ENCODE data around the gene PLA2G5.
A peak's percentile ranks its signal among the peaks of the same experiment; 100 is the strongest.
"Not testable (repeated sequence)": the region's sequence is repeated elsewhere in the genome, so short reads cannot be mapped to it uniquely, and the experiment has no call there.

PLA2G5 gene

GRCh38 chr1:20109223-20109856 is 39.3 kb downstream of the PLA2G5 start:
- in situ Hi-C loops (cut with HindIII; ENCODE audit: low pct_ligation_motif_present, low pct_unique_long_range_greater_than_20kb, low sequenced_read_pairs), result no loop called here
- DNase-seq, result no peak

- no peak for DNase-seq
- in situ Hi-C loops (cut with HindIII; ENCODE audit: low pct_ligation_motif_present, low pct_unique_long_range_greater_than_20kb, low sequenced_read_pairs), result no loop called here
These were observed 40.7 kb downstream of the PLA2G5 start for GRCh38 chr1:20110679-20111078.

- no peak for DNase-seq
- in situ Hi-C loops (cut with HindIII; ENCODE audit: low pct_ligation_motif_present, low pct_unique_long_range_greater_than_20kb, low sequenced_read_pairs), result no loop called here
These were observed 41.5 kb downstream of the PLA2G5 start for GRCh38 chr1:20111452-20111851.

GRCh38 chr1:20112279-20113000 is 42.4 kb downstream of the PLA2G5 start:
- DNase-seq, result peak; percentile 4
- in situ Hi-C loops (cut with HindIII; ENCODE audit: low pct_ligation_motif_present, low pct_unique_long_range_greater_than_20kb, low sequenced_read_pairs), result no loop called here

- DNase-seq, result no peak
- in situ Hi-C loops (cut with HindIII; ENCODE audit: low pct_ligation_motif_present, low pct_unique_long_range_greater_than_20kb, low sequenced_read_pairs), result no loop called here
These were observed 44.1 kb downstream of the PLA2G5 start for GRCh38 chr1:20114021-20114648.

GRCh38 chr1:20115479-20115878 is 45.5 kb downstream of the PLA2G5 start:
- in situ Hi-C loops (cut with HindIII; ENCODE audit: low pct_ligation_motif_present, low pct_unique_long_range_greater_than_20kb, low sequenced_read_pairs), result no loop called here
- no peak for DNase-seq

GRCh38 chr1:20115916-20116315 is 45.9 kb downstream of the PLA2G5 start:
- in situ Hi-C loops (cut with HindIII; ENCODE audit: low pct_ligation_motif_present, low pct_unique_long_range_greater_than_20kb, low sequenced_read_pairs), result no loop called here
- DNase-seq, result no peak

GRCh38 chr1:20117236-20117635 is 47.2 kb downstream of the PLA2G5 start:
- in situ Hi-C loops (cut with HindIII; ENCODE audit: low pct_ligation_motif_present, low pct_unique_long_range_greater_than_20kb, low sequenced_read_pairs), result no loop called here

GRCh38 chr1:20119347-20119746 is 49.4 kb downstream of the PLA2G5 start, which contains the start of gene PLA2G2D:
Gene PLA2G2D (minus strand): TSS chr1:20119536. CDS start chr1:20119498, 38 bp downstream.
- no peak for DNase-seq
- in situ Hi-C loops (cut with HindIII; ENCODE audit: low pct_ligation_motif_present, low pct_unique_long_range_greater_than_20kb, low sequenced_read_pairs), result no loop called here

More at GRCh38 chr1:20117236-20117635, 47.2 kb downstream of the PLA2G5 start:
- DNase-seq, result no peak

- in situ Hi-C loops (cut with HindIII; ENCODE audit: low pct_ligation_motif_present, low pct_unique_long_range_greater_than_20kb, low sequenced_read_pairs), result no loop called here
- no peak for DNase-seq
These were observed 50.8 kb downstream of the PLA2G5 start for GRCh38 chr1:20120796-20121195.

- no peak for DNase-seq
- in situ Hi-C loops (cut with HindIII; ENCODE audit: low pct_ligation_motif_present, low pct_unique_long_range_greater_than_20kb, low sequenced_read_pairs), result no loop called here
These were observed 53.9 kb downstream of the PLA2G5 start for GRCh38 chr1:20123722-20124455.

GRCh38 chr1:20124456-20125057 is 54.6 kb downstream of the PLA2G5 start:
- in situ Hi-C loops (cut with HindIII; ENCODE audit: low pct_ligation_motif_present, low pct_unique_long_range_greater_than_20kb, low sequenced_read_pairs), result no loop called here
- peak; percentile 55 for DNase-seq

- DNase-seq, result no peak
- in situ Hi-C loops (cut with HindIII; ENCODE audit: low pct_ligation_motif_present, low pct_unique_long_range_greater_than_20kb, low sequenced_read_pairs), result no loop called here
These were observed 55.1 kb downstream of the PLA2G5 start for GRCh38 chr1:20125100-20125499.

- in situ Hi-C loops (cut with HindIII; ENCODE audit: low pct_ligation_motif_present, low pct_unique_long_range_greater_than_20kb, low sequenced_read_pairs), result no loop called here
- no peak for DNase-seq
These were observed 56.2 kb downstream of the PLA2G5 start for GRCh38 chr1:20126041-20126805.

- in situ Hi-C loops (cut with HindIII; ENCODE audit: low pct_ligation_motif_present, low pct_unique_long_range_greater_than_20kb, low sequenced_read_pairs), result no loop called here
- no peak for DNase-seq
These were observed 56.9 kb downstream of the PLA2G5 start for GRCh38 chr1:20126806-20127440.

- DNase-seq; in situ Hi-C loops (cut with HindIII; ENCODE audit: low pct_ligation_motif_present, low pct_unique_long_range_greater_than_20kb, low sequenced_read_pairs): not testable (repeated sequence)
These were observed 60.5 kb downstream of the PLA2G5 start for GRCh38 chr1:20130518-20130917.

- DNase-seq, result no peak
- in situ Hi-C loops (cut with HindIII; ENCODE audit: low pct_ligation_motif_present, low pct_unique_long_range_greater_than_20kb, low sequenced_read_pairs), result no loop called here
These were observed 65.0 kb downstream of the PLA2G5 start for GRCh38 chr1:20134995-20135394.

GRCh38 chr1:20136249-20136648 is 66.3 kb downstream of the PLA2G5 start:
- in situ Hi-C loops (cut with HindIII; ENCODE audit: low pct_ligation_motif_present, low pct_unique_long_range_greater_than_20kb, low sequenced_read_pairs), result no loop called here

More at GRCh38 chr1:20136249-20136648, 66.3 kb downstream of the PLA2G5 start:
- no peak for DNase-seq

Measured in ACHN (cell line).